HepG2 (cell line): ENCODE measurements around the gene ZSCAN31. TPM values are rescaled to one million over a fixed set of nuclear protein-coding genes. Genes with fewer than 3 reads are reported as not detected.
A peak's percentile ranks its signal among the peaks of the same experiment; 100 is the strongest.

Source experiments
- AHDC1 ChIP-seq: sonication (generic); formaldehyde crosslinking; IDR thresholded peaks from 2 replicates; pipeline ENCODE4 v1.5.1; 2020; ENCODE audit warnings: mild to moderate bottlenecking, missing genetic modification reagents, borderline replicate concordance
- CENPX ChIP-seq: sonication (generic); formaldehyde crosslinking; IDR thresholded peaks from 2 replicates; pipeline ENCODE4 v1.9.0; 2021; ENCODE audit warnings: mild to moderate bottlenecking, missing genetic modification reagents, moderate library complexity
- CREB1 ChIP-seq, 2 experiments: fragments of 450-650 bp in 1 of 2; IDR thresholded peaks; 2 replicates each; pipeline ENCODE4 v1.6.1; 2016 to 2017; ENCODE audit warnings: control low read depth in 1 of 2, mild to moderate bottlenecking in 1 of 2, missing compliant biosample characterization in 1 of 2, missing genetic modification characterization in 1 of 2
- IRX3 ChIP-seq: sonication (generic); formaldehyde crosslinking; IDR thresholded peaks from 2 replicates; pipeline ENCODE4 v1.8.1; 2023; ENCODE audit warnings: mild to moderate bottlenecking, low read depth, missing genetic modification reagents, borderline replicate concordance
- ZNF615 ChIP-seq: sonication (generic); formaldehyde crosslinking; IDR thresholded peaks from 2 replicates; pipeline ENCODE4 v1.5.0; 2020; ENCODE audit warnings: mild to moderate bottlenecking, missing genetic modification reagents, borderline replicate concordance
- polyA plus RNA-seq, 8 experiments: library from polyadenylated mRNA; depleted of rRNA in 3 of 8; stranded (reverse) in 7 of 8; unstranded in 1 of 8; fragments of >200 nt; fragmentation: Illumina TruSeq in 4 of 8; extraction: Trizol in 4 of 8; gene quantifications; 2 replicates each; pipeline versions ENCODE4 v1.2.1 to v1.2.3, GENCODE V29; 2011 to 2016; ENCODE audit warnings: low read depth in 4 of 8, missing spikeins in 1 of 8, mixed read lengths in 1 of 8; ENCODE audit not compliant: insufficient read depth in 1 of 8
- total RNA-seq, 5 experiments: library from RNA; depleted of rRNA; stranded (reverse); fragments of >200 nt; fragmentation: Illumina TruSeq; extraction: Trizol; gene quantifications; 2 replicates each; pipeline ENCODE4 v1.2.3, GENCODE V29; 2016; ENCODE audit warnings: low read depth in 1 of 5
- TF ChIP-seq, protein P1 (sequence below), 2 experiments: fragments of 450-650 bp in 1 of 2; sonication (generic) in 1 of 2; formaldehyde crosslinking in 1 of 2; IDR thresholded peaks; 2 replicates each; pipeline versions ENCODE4 v1.6.1 to v1.8.0; 2016 to 2022; ENCODE audit warnings: antibody characterized with exemption in 1 of 2, mild to moderate bottlenecking in 1 of 2, missing genetic modification reagents in 1 of 2
- TF ChIP-seq, protein P2 (sequence below): sonication (generic); formaldehyde crosslinking; IDR thresholded peaks from 2 replicates; pipeline ENCODE4 v1.4.0; 2020; ENCODE audit warnings: missing genetic modification reagents
- TF ChIP-seq, protein P3 (sequence below): sonication (generic); formaldehyde crosslinking; IDR thresholded peaks from 2 replicates; pipeline ENCODE4 v1.4.0; 2020; ENCODE audit warnings: low read depth, mild to moderate bottlenecking, missing genetic modification reagents

ZSCAN31 gene
- total and polyA plus RNA-seq, 2 of the 13 experiments (the other 11 are each of a cell fraction or from before 2014, with no cell fraction given), result 5.3 to 6.2 TPM

- TF ChIP-seq, protein P1, sequence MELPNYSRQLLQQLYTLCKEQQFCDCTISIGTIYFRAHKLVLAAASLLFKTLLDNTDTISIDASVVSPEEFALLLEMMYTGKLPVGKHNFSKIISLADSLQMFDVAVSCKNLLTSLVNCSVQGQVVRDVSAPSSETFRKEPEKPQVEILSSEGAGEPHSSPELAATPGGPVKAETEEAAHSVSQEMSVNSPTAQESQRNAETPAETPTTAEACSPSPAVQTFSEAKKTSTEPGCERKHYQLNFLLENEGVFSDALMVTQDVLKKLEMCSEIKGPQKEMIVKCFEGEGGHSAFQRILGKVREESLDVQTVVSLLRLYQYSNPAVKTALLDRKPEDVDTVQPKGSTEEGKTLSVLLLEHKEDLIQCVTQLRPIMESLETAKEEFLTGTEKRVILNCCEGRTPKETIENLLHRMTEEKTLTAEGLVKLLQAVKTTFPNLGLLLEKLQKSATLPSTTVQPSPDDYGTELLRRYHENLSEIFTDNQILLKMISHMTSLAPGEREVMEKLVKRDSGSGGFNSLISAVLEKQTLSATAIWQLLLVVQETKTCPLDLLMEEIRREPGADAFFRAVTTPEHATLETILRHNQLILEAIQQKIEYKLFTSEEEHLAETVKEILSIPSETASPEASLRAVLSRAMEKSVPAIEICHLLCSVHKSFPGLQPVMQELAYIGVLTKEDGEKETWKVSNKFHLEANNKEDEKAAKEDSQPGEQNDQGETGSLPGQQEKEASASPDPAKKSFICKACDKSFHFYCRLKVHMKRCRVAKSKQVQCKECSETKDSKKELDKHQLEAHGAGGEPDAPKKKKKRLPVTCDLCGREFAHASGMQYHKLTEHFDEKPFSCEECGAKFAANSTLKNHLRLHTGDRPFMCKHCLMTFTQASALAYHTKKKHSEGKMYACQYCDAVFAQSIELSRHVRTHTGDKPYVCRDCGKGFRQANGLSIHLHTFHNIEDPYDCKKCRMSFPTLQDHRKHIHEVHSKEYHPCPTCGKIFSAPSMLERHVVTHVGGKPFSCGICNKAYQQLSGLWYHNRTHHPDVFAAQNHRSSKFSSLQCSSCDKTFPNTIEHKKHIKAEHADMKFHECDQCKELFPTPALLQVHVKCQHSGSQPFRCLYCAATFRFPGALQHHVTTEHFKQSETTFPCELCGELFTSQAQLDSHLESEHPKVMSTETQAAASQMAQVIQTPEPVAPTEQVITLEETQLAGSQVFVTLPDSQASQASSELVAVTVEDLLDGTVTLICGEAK (IDR thresholded peaks at IDR 0.05), result no peak
- TF ChIP-seq, protein P1 (CRISPR knock-in tag; IDR thresholded peaks at IDR 0.05), result peak; percentile 48; the same call in 1 of the 2 replicates
- TF ChIP-seq CREB1 (IDR thresholded peaks at IDR 0.05), result no peak
- TF ChIP-seq CREB1 (CRISPR knock-in tag; IDR thresholded peaks at IDR 0.05), result no peak
- no peak for TF ChIP-seq IRX3 (CRISPR knock-in tag)
- no peak for TF ChIP-seq ZNF615 (CRISPR knock-in tag)
- TF ChIP-seq, protein P2, sequence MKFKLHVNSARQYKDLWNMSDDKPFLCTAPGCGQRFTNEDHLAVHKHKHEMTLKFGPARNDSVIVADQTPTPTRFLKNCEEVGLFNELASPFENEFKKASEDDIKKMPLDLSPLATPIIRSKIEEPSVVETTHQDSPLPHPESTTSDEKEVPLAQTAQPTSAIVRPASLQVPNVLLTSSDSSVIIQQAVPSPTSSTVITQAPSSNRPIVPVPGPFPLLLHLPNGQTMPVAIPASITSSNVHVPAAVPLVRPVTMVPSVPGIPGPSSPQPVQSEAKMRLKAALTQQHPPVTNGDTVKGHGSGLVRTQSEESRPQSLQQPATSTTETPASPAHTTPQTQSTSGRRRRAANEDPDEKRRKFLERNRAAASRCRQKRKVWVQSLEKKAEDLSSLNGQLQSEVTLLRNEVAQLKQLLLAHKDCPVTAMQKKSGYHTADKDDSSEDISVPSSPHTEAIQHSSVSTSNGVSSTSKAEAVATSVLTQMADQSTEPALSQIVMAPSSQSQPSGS (CRISPR knock-in tag), result peak; percentile 58; the same call in 1 of the 2 replicates
- no peak for TF ChIP-seq CENPX (CRISPR knock-in tag)
- TF ChIP-seq, protein P3, sequence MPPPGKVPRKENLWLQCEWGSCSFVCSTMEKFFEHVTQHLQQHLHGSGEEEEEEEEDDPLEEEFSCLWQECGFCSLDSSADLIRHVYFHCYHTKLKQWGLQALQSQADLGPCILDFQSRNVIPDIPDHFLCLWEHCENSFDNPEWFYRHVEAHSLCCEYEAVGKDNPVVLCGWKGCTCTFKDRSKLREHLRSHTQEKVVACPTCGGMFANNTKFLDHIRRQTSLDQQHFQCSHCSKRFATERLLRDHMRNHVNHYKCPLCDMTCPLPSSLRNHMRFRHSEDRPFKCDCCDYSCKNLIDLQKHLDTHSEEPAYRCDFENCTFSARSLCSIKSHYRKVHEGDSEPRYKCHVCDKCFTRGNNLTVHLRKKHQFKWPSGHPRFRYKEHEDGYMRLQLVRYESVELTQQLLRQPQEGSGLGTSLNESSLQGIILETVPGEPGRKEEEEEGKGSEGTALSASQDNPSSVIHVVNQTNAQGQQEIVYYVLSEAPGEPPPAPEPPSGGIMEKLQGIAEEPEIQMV (CRISPR knock-in tag), result peak; percentile 62; the same call in 1 of the 2 replicates
- TF ChIP-seq AHDC1 (CRISPR knock-in tag), result 0 out of 2 replicates have a peak, but pooled peaks have one; percentile 63
Measured at GRCh38 chr6:28281288-28282064, 54.5 kb downstream of the ZSCAN31 start, which contains the start of gene PGBD1 (continued).
